AG09309 (cell line): Measurements from ENCODE around the gene NEUROG1.

Source experiments
- DNase-seq: peaks from one replicate; pipeline ENCODE4 v3.0.0-alpha.2; 2010; ENCODE audit warnings: low read depth
- H3K4me3 ChIP-seq: 2 replicates; pipeline ENCODE4 v1.5.1; 2011; ENCODE audit warnings: mild to moderate bottlenecking, low read depth, low read length, moderate library complexity; ENCODE audit not compliant: control insufficient read depth
- CTCF ChIP-seq: IDR thresholded peaks from 2 replicates; pipeline ENCODE4 v1.5.1; 2011; ENCODE audit warnings: mild to moderate bottlenecking, low read depth, low read length, inconsistent platforms; ENCODE audit not compliant: insufficient read depth, control insufficient read depth; ENCODE audit errors: missing control alignments

NEUROG1 gene

GRCh38 chr5:135568923-135569360 lies 33.2 kb upstream of the NEUROG1 start:
- no peak for TF ChIP-seq CTCF
- no peak overlapping the region for H3K4me3 ChIP-seq
- DNase-seq = no peak

GRCh38 chr5:135568246-135568645 lies 32.5 kb upstream of the NEUROG1 start:
- H3K4me3 ChIP-seq = no peak overlapping the region
- DNase-seq = no peak
- no peak for TF ChIP-seq CTCF

GRCh38 chr5:135567661-135568060 lies 31.9 kb upstream of the NEUROG1 start:
- DNase-seq = no peak
- no peak for TF ChIP-seq CTCF
- H3K4me3 ChIP-seq = no peak overlapping the region

DNA sequence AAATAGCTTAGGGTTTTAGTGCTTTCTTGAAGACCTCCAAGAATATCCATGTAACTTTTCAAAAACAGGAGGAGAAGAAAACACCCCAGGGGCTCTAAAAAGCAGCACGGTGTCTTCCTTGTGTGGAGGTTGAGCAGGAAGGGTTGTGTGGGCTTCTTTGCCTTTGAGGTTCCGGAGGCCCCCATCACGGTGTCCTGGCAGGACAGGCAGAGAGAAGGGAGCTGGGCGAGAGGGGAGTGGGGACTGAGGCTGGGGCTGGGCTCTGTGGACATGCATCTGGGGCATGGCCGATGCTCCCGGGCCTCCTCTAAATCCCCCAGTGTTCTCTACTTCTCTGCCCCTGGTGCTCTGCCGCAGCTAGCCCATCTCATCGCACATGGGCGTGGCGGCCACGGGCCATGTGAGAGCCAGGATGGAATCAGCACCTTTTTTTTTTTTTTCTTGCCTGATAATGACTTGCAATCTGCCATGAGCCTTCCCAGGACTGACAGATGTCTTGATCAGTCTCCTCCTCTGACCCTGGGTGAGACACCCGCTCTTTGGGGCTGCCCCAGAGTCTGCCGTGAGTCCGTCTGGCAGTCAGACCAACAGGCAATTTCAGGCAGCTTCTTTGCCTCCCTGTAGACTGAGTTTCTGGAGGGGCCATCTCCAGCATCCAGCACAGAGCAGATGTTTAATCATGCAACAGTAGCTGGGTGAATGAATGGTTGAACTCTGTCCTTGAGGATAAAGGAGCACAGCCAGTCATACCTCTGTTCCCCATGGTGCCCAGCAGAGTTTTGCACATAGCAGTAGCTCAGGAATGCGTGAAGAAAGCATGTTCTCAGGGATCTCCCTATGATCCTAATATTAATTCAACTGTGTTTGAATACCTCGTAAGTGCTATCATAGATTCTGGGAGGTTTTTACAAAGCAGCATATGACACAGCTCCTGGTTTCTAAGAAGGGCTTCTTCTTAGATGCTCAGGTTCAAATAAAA lies 30.9 kb upstream of the NEUROG1 start:
- H3K4me3 ChIP-seq = no peak overlapping the region
- DNase-seq = no peak
- no peak for TF ChIP-seq CTCF

DNA sequence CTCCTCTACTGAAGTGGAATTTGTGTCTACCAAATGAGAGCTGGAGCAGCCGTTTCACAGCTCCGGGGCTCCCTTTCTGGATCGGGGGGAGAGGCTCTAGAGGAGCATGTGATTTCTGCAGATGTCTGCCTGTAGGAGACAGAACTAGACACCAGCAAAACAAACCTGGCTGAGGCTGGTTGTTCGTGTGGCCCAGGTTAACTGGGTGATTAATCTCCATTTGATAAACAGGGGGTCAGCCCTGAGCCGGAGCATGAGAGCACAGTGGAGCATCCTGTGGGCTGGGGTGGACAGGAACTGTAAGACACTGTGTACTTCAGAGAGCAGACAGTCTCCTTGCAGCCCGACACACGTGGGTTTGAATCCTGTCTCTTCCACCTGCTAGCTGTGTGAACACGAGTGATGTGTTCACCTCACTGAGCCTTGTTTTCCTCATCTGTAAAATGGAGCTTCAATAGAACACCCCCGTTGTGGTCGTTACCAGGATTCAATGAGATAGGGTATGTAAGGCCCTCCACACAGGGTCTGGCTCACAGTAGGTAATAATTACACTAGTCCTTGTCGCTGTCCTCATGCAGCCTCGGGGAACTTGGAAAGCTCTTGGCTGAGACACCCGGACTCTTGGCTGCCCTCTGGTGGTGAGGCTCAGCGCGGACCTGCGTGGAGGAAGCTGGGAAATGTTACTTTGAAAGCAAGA lies 30.1 kb upstream of the NEUROG1 start:
- peak; percentile 98 for TF ChIP-seq CTCF
- no peak overlapping the region for H3K4me3 ChIP-seq
- no peak for DNase-seq

- no peak overlapping the region for H3K4me3 ChIP-seq
- no peak for DNase-seq
- no peak for TF ChIP-seq CTCF
Observed at GRCh38 chr5:135565266-135565665, 29.5 kb upstream of the NEUROG1 start.
